ENCODE measurements around the gene CD22.

Gene CD22

GRCh38 chr19:35388277-35389054 lies 59.5 kb downstream of the CD22 start:
- ATAC-seq = no peak
- no peak for DNase-seq

- no peak for ATAC-seq
- no peak for DNase-seq
Measured at GRCh38 chr19:35389192-35389861, 60.3 kb downstream of the CD22 start.

- ATAC-seq (no peak), DNase-seq (no peak)
Measured at GRCh38 chr19:35392742-35393715, 64.0 kb downstream of the CD22 start.

GRCh38 chr19:35395382-35396199 lies 66.6 kb downstream of the CD22 start:
- ATAC-seq (no peak), DNase-seq (no peak)

- DNase-seq (no peak), ATAC-seq (no peak)
Measured at GRCh38 chr19:35396240-35396885, 67.4 kb downstream of the CD22 start.

Measured in stimulated activated naive CD8-positive, alpha-beta T cell treated with anti-CD3 and anti-CD28 coated beads, Interleukin-15, Interleukin-2, amounts not matched to agents 100 U/mL and 50 U/mL, for 24 hours (primary cell).